Measurements from ENCODE around the gene AP1G2. TPM values are rescaled to one million over a fixed set of nuclear protein-coding genes. Genes with fewer than 3 reads are reported as not detected.

Gene AP1G2
- total and polyA plus RNA-seq, 2 of the 13 experiments (the other 11 are each of a cell fraction or from before 2014, with no cell fraction given), result 96.9 to 611 TPM

DNA sequence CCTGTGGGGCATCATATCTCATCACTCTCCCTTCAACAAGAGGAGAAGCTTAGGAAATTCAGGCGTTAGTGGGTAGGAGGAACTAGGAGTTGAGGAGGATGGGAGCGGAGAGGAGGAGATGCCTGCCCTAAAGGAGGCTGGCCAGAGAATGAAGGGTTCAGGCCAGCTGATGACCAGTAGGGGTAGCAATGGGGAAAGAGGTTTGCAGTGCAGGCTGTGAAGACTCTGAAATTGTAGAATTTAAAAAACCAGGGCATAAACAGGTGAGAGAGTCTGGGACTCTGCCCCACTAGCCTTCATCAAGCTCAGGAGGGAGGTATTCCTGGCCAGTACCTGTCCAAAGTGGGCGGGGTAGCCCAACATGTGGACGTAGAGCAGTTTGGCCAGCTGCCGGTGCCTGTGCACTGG lies 809 bp downstream of the AP1G2 start (continued):
- TF ChIP-seq IRF2 (CRISPR knock-in tag; IDR thresholded peaks at IDR 0.05) (0 out of 2 replicates have a peak, but pooled peaks have one; percentile 26), GPN1 (CRISPR knock-in tag; IDR thresholded peaks at IDR 0.05; ENCODE audit: borderline replicate concordance) (no peak), GATAD2A (CRISPR knock-in tag; IDR thresholded peaks at IDR 0.05) (0 out of 2 replicates have a peak, but pooled peaks have one; percentile 8), ZNF775 (CRISPR knock-in tag; IDR thresholded peaks at IDR 0.05; ENCODE audit: borderline replicate concordance) (no peak), STAT5B (CRISPR knock-in tag; IDR thresholded peaks at IDR 0.05) (0 out of 2 replicates have a peak, but pooled peaks have one; percentile 28), MXI1 (IDR thresholded peaks at IDR 0.05; ENCODE audit: borderline replicate concordance, low read depth, low read length) (no peak), TOPORS (CRISPR knock-in tag; IDR thresholded peaks at IDR 0.05) (0 out of 2 replicates have a peak, but pooled peaks have one; percentile 24), ZNF296 (CRISPR knock-in tag; conservative IDR thresholded peaks at IDR 0.05) (peak; percentile 76; the same call in 1 of the 2 replicates), POLR2G (IDR thresholded peaks at IDR 0.05; ENCODE audit: low read depth, low read length) (peak; percentile 9; the same call in 1 of the 2 replicates), GTF3A (CRISPR knock-in tag; conservative IDR thresholded peaks at IDR 0.05) (no peak), ZNF614 (CRISPR knock-in tag; IDR thresholded peaks at IDR 0.05; ENCODE audit: borderline replicate concordance) (peak; percentile 10; the same call in 1 of the 2 replicates), TEAD3 (CRISPR knock-in tag; optimal IDR thresholded peaks at IDR 0.05; ENCODE audit: borderline replicate concordance) (peak; percentile 23), SP5 (CRISPR knock-in tag; IDR thresholded peaks at IDR 0.05; ENCODE audit: borderline replicate concordance, low read depth) (peak; percentile 70), CHD4 (IDR thresholded peaks at IDR 0.05; ENCODE audit: borderline replicate concordance, low read length) (no peak), PCBP2 (optimal IDR thresholded peaks at IDR 0.05; ENCODE audit: low read depth, low read length, poor library complexity, severe bottlenecking) (peak; percentile 42), SIN3A (IDR thresholded peaks at IDR 0.05; ENCODE audit: borderline replicate concordance, low read depth, low read length) (peak; percentile 59; the same call in 1 of the 2 replicates)
- TF ChIP-seq, protein P1, sequence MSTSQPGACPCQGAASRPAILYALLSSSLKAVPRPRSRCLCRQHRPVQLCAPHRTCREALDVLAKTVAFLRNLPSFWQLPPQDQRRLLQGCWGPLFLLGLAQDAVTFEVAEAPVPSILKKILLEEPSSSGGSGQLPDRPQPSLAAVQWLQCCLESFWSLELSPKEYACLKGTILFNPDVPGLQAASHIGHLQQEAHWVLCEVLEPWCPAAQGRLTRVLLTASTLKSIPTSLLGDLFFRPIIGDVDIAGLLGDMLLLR (CRISPR knock-in tag; IDR thresholded peaks at IDR 0.05), result peak; percentile 77
- TF ChIP-seq, protein P2, sequence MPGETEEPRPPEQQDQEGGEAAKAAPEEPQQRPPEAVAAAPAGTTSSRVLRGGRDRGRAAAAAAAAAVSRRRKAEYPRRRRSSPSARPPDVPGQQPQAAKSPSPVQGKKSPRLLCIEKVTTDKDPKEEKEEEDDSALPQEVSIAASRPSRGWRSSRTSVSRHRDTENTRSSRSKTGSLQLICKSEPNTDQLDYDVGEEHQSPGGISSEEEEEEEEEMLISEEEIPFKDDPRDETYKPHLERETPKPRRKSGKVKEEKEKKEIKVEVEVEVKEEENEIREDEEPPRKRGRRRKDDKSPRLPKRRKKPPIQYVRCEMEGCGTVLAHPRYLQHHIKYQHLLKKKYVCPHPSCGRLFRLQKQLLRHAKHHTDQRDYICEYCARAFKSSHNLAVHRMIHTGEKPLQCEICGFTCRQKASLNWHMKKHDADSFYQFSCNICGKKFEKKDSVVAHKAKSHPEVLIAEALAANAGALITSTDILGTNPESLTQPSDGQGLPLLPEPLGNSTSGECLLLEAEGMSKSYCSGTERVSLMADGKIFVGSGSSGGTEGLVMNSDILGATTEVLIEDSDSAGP (CRISPR knock-in tag; IDR thresholded peaks at IDR 0.05; ENCODE audit: borderline replicate concordance), result 0 out of 2 replicates have a peak, but pooled peaks have one; percentile 28
- TF ChIP-seq, protein P3, sequence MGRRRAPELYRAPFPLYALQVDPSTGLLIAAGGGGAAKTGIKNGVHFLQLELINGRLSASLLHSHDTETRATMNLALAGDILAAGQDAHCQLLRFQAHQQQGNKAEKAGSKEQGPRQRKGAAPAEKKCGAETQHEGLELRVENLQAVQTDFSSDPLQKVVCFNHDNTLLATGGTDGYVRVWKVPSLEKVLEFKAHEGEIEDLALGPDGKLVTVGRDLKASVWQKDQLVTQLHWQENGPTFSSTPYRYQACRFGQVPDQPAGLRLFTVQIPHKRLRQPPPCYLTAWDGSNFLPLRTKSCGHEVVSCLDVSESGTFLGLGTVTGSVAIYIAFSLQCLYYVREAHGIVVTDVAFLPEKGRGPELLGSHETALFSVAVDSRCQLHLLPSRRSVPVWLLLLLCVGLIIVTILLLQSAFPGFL (CRISPR knock-in tag; IDR thresholded peaks at IDR 0.05), result no peak
- TF ChIP-seq, protein P4, sequence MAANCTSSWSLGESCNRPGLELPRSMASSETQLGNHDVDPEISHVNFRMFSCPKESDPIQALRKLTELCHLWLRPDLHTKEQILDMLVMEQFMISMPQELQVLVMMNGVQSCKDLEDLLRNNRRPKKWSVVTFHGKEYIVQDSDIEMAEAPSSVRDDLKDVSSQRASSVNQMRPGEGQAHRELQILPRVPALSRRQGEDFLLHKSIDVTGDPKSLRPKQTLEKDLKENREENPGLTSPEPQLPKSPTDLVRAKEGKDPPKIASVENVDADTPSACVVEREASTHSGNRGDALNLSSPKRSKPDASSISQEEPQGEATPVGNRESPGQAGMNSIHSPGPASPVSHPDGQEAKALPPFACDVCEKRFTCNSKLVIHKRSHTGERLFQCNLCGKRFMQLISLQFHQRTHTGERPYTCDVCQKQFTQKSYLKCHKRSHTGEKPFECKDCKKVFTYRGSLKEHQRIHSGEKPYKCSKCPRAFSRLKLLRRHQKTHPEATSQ (CRISPR knock-in tag; IDR thresholded peaks at IDR 0.05; ENCODE audit: borderline replicate concordance), result 0 out of 2 replicates have a peak, but pooled peaks have one; percentile 34
- TF ChIP-seq, protein P5, sequence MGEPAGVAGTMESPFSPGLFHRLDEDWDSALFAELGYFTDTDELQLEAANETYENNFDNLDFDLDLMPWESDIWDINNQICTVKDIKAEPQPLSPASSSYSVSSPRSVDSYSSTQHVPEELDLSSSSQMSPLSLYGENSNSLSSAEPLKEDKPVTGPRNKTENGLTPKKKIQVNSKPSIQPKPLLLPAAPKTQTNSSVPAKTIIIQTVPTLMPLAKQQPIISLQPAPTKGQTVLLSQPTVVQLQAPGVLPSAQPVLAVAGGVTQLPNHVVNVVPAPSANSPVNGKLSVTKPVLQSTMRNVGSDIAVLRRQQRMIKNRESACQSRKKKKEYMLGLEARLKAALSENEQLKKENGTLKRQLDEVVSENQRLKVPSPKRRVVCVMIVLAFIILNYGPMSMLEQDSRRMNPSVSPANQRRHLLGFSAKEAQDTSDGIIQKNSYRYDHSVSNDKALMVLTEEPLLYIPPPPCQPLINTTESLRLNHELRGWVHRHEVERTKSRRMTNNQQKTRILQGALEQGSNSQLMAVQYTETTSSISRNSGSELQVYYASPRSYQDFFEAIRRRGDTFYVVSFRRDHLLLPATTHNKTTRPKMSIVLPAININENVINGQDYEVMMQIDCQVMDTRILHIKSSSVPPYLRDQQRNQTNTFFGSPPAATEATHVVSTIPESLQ (CRISPR knock-in tag; conservative IDR thresholded peaks at IDR 0.05), result 0 out of 2 replicates have a peak, but pooled peaks have one; percentile 10
